Vagina (tissue), 2 donors: Measurements from ENCODE around the gene UCP3.

Experiments
- CTCF ChIP-seq, 3 experiments: fragments of 450-650 bp in 2 of 3; fragments of 200-600 bp in 1 of 3; sonication (generic) in 1 of 3; IDR thresholded peaks; one replicate each; pipeline ENCODE4 v1.5.1; 2017 to 2019; ENCODE audit warnings: antibody characterized with exemption in 3 of 3, mild to moderate bottlenecking in 2 of 3, moderate library complexity in 2 of 3
- POLR2A ChIP-seq, 2 donors: fragments of 450-650 bp; IDR thresholded peaks; one replicate each; pipeline ENCODE4 v1.6.1; 2017; ENCODE audit warnings: antibody characterized with exemption in 2 of 2, mild to moderate bottlenecking in 2 of 2, moderate library complexity in 2 of 2
- POLR2AphosphoS5 ChIP-seq, 2 donors: sonication (generic); formaldehyde crosslinking; IDR thresholded peaks; one replicate each; pipeline ENCODE4 v1.9.0; 2017; ENCODE audit warnings: antibody characterized with exemption in 2 of 2, mild to moderate bottlenecking in 2 of 2, low read depth in 1 of 2; ENCODE audit not compliant: insufficient read depth in 1 of 2

GRCh38 chr11:73996161-73996747 is 12.6 kb downstream of the UCP3 start:
- TF ChIP-seq CTCF (IDR thresholded peaks at IDR 0.05) (no peak), POLR2AphosphoS5 (IDR thresholded peaks at IDR 0.05; ENCODE audit: insufficient read depth in 1 of 2, low read depth in 1 of 2) (no peak), POLR2A (IDR thresholded peaks at IDR 0.05) (no peak)
